Brain microvascular endothelial cell (primary cell): ENCODE results near the gene NEGR1.
"Not testable (repeated sequence)": the region's sequence is repeated elsewhere in the genome, so short reads cannot be mapped to it uniquely, and the experiment has no call there.

ENCODE experiments used
- DNase-seq: peaks from one replicate; pipeline ENCODE4 v3.0.0-alpha.2; 2020
- H3K27ac ChIP-seq: fragments of 250-450 bp; sonication (Bioruptor Pico); 2 replicates; pipeline ENCODE4 v1.5.1; 2020; ENCODE audit warnings: mild to moderate bottlenecking, moderate library complexity
- H3K27me3 ChIP-seq: fragments of 250-450 bp; sonication (Bioruptor Pico); replicated peaks from 2 replicates; pipeline ENCODE4 v1.5.1; 2020; ENCODE audit warnings: mild to moderate bottlenecking
- H3K36me3 ChIP-seq: fragments of 250-450 bp; sonication (Bioruptor Pico); replicated peaks from 2 replicates; pipeline ENCODE4 v1.5.1; 2020; ENCODE audit warnings: mild to moderate bottlenecking
- H3K4me3 ChIP-seq: 2 replicates; pipeline ENCODE4 v1.5.1; 2011; ENCODE audit warnings: low read depth, mild to moderate bottlenecking, control low read depth, low read length, moderate library complexity
- CTCF ChIP-seq: IDR thresholded peaks from 2 replicates; pipeline ENCODE4 v1.5.1; 2011; ENCODE audit warnings: low read depth, mild to moderate bottlenecking, moderate library complexity, low read length, control low read depth, inconsistent platforms; ENCODE audit errors: missing control alignments
- in situ Hi-C: cut with HindIII; loops from 2 replicates; pipeline ENCODE4 v1.10.0; 2017; ENCODE audit warnings: low sequenced_read_pairs, low pct_ligation_motif_present

Gene NEGR1

GRCh38 chr1:71908871-71909390 is 373.4 kb downstream of the NEGR1 start:
- in situ Hi-C loops = no loop called here
- H3K27me3 ChIP-seq = no peaks in the 10 kb centered on the region
- no peak overlapping the region for H3K4me3 ChIP-seq
- no peaks in the 10 kb centered on the region for H3K36me3 ChIP-seq
- DNase-seq = no peak
- no peak for TF ChIP-seq CTCF
- no peak overlapping the region for H3K27ac ChIP-seq

- in situ Hi-C loops = no loop called here
- Histone ChIP-seq H3K27ac (no peak overlapping the region), H3K4me3 (no peak overlapping the region), H3K36me3 (no peaks in the 10 kb centered on the region), H3K27me3 (no peaks in the 10 kb centered on the region)
- TF ChIP-seq CTCF = no peak
- DNase-seq = no peak
Measured at GRCh38 chr1:71908303-71908702, 374.0 kb downstream of the NEGR1 start.

- Histone ChIP-seq H3K4me3 (no peak overlapping the region), H3K27ac (no peak overlapping the region), H3K36me3 (no peaks in the 10 kb centered on the region), H3K27me3 (no peaks in the 10 kb centered on the region)
- in situ Hi-C loops = no loop called here
- TF ChIP-seq CTCF = no peak
- no peak for DNase-seq
Measured at GRCh38 chr1:71899881-71900280, 382.5 kb downstream of the NEGR1 start.

GRCh38 chr1:71888166-71888565 is 394.2 kb downstream of the NEGR1 start:
- in situ Hi-C loops = not testable (repeated sequence)

GRCh38 chr1:71885171-71885570 is 397.2 kb downstream of the NEGR1 start:
- in situ Hi-C loops = no loop called here
- no peak for TF ChIP-seq CTCF
- no peak overlapping the region for H3K27ac ChIP-seq
- no peak overlapping the region for H3K4me3 ChIP-seq
- no peaks in the 10 kb centered on the region for H3K36me3 ChIP-seq
- H3K27me3 ChIP-seq = no peaks in the 10 kb centered on the region
- no peak for DNase-seq

More at GRCh38 chr1:71888166-71888565, 394.2 kb downstream of the NEGR1 start:
- not testable (repeated sequence) for H3K27ac ChIP-seq, H3K4me3 ChIP-seq, DNase-seq, H3K27me3 ChIP-seq, H3K36me3 ChIP-seq

- no peak for TF ChIP-seq CTCF
- Histone ChIP-seq H3K27me3 (no peaks in the 10 kb centered on the region), H3K4me3 (no peak overlapping the region), H3K36me3 (no peaks in the 10 kb centered on the region), H3K27ac (no peak overlapping the region)
- in situ Hi-C loops = no loop called here
- DNase-seq = no peak
Measured at GRCh38 chr1:71882637-71883036, 399.7 kb downstream of the NEGR1 start.
